HG03521 (cell line): ENCODE data around the gene ANO4.
"Not testable (repeated sequence)": the region's sequence is repeated elsewhere in the genome, so short reads cannot be mapped to it uniquely, and the experiment has no call there.

Experiments used
- ATAC-seq: cut with Tn5 transposase; IDR thresholded peaks from one replicate; pipeline ENCODE4 v1.9.1; 2021; ENCODE audit warnings: mild to moderate bottlenecking, moderate library complexity; ENCODE audit not compliant: unreplicated experiment

The ANO4 gene

GRCh38 chr12:100867639-100868393 lies 73.2 kb downstream of the ANO4 start:
- no peak for ATAC-seq

- ATAC-seq = no peak
Measured at GRCh38 chr12:100868487-100868886, 73.9 kb downstream of the ANO4 start.

- ATAC-seq = no peak
Measured at GRCh38 chr12:100871195-100871734, 76.7 kb downstream of the ANO4 start.

GRCh38 chr12:100875156-100875555 lies 80.6 kb downstream of the ANO4 start:
- ATAC-seq = no peak

- no peak for ATAC-seq
Measured at GRCh38 chr12:100875771-100876170, 81.2 kb downstream of the ANO4 start.

GRCh38 chr12:100877776-100878175 lies 83.2 kb downstream of the ANO4 start:
- no peak for ATAC-seq

- ATAC-seq = no peak
Measured at GRCh38 chr12:100895192-100895591, 100.6 kb downstream of the ANO4 start.

GRCh38 chr12:100896192-100896591 lies 101.6 kb downstream of the ANO4 start:
- ATAC-seq = no peak

- no peak for ATAC-seq
Measured at GRCh38 chr12:100897240-100897639, 102.7 kb downstream of the ANO4 start.

- no peak for ATAC-seq
Measured at GRCh38 chr12:100899301-100899700, 104.7 kb downstream of the ANO4 start.

- no peak for ATAC-seq
Measured at GRCh38 chr12:100900808-100901207, 106.2 kb downstream of the ANO4 start.

- no peak for ATAC-seq
Measured at GRCh38 chr12:100901266-100901665, 106.7 kb downstream of the ANO4 start.

GRCh38 chr12:100904270-100904669 lies 109.7 kb downstream of the ANO4 start:
- no peak for ATAC-seq

GRCh38 chr12:100908501-100908900 lies 113.9 kb downstream of the ANO4 start:
- no peak for ATAC-seq

- no peak for ATAC-seq
Measured at GRCh38 chr12:100913872-100914592, 119.5 kb downstream of the ANO4 start.

- no peak for ATAC-seq
Measured at GRCh38 chr12:100919116-100919515, 124.5 kb downstream of the ANO4 start.

- ATAC-seq = no peak
Measured at GRCh38 chr12:100920493-100920892, 125.9 kb downstream of the ANO4 start.

GRCh38 chr12:100926669-100927248 lies 132.2 kb downstream of the ANO4 start:
- no peak for ATAC-seq

- ATAC-seq = no peak
Measured at GRCh38 chr12:100927826-100928225, 133.2 kb downstream of the ANO4 start.

GRCh38 chr12:100932571-100932970 lies 138.0 kb downstream of the ANO4 start:
- no peak for ATAC-seq

- ATAC-seq = not testable (repeated sequence)
Measured at GRCh38 chr12:100933531-100933930, 139.0 kb downstream of the ANO4 start.

GRCh38 chr12:100935929-100936328 lies 141.4 kb downstream of the ANO4 start:
- no peak for ATAC-seq
